DOHH2 (cell line): ENCODE measurements around the gene PARP1.

ENCODE experiments used
- CTCF ChIP-seq: fragments of 200-600 bp; sonication (generic); IDR thresholded peaks from one replicate; pipeline ENCODE4 v1.5.1; 2014; ENCODE audit warnings: antibody characterized with exemption, mild to moderate bottlenecking, low read depth, low read length; ENCODE audit not compliant: poor library complexity, severe bottlenecking
- EZH2phosphoT487 ChIP-seq: fragments of 200-600 bp; sonication (generic); IDR thresholded peaks from 2 replicates; pipeline ENCODE4 v1.6.1; 2017; ENCODE audit warnings: borderline replicate concordance, mild to moderate bottlenecking, antibody characterized with exemption, low read length, moderate library complexity, mixed read lengths

- TF ChIP-seq EZH2phosphoT487 (no peak), CTCF (no peak)
Measured at GRCh38 chr1:226384717-226385116, 23.2 kb downstream of the PARP1 start.
